ENCODE measurements around the gene MYL6B. TPM values are rescaled to one million over a fixed set of nuclear protein-coding genes. Genes with fewer than 3 reads are reported as not detected.

MYL6B gene
- total and polyA plus RNA-seq, 12 donors, result 31.9 to 64.0 (median 49.9) TPM

- Histone ChIP-seq H3K36me3 (peaks cover 0 to 53% (median 26%) of the 10 kb centered on the region in 9 donors), H3K27me3 (no peaks in the 10 kb centered on the region), H3K9me3 (no peaks in the 10 kb centered on the region), H3K4me1 (peaks cover 0 to 22% (median 3%) of the 10 kb centered on the region in 9 donors), H3K4me3 (no peak overlapping the region), H3K27ac (peak overlapping the region in 2 of 10 donors; percentile 33 to 42)
- no peak for TF ChIP-seq CTCF (IDR thresholded peaks at IDR 0.05)
- intact Hi-C loops (cut with DNase I), result loop anchor here in 2 of 10 donors (10.0 kb wide), 1 partner anchor 261 kb away; the partner anchor contains the start of gene SPRYD4 (in 2 of the 2)
- ATAC-seq (peak in 3 of 8 donors; percentile 12 to 29 (median 24)), DNase-seq (no peak)
These were observed 51.9 kb downstream of the MYL6B start for GRCh38 chr12:56204275-56204674.

GRCh38 chr12:56205445-56205844 lies 53.1 kb downstream of the MYL6B start:
- peak in 1 of 9 donors; percentile 15 for TF ChIP-seq CTCF (IDR thresholded peaks at IDR 0.05)
- H3K4me1 ChIP-seq, result peaks cover 0 to 22% (median 3%) of the 10 kb centered on the region in 9 donors
- ATAC-seq, result peak in 2 of 8 donors; percentile 11 to 42
- H3K9me3 ChIP-seq, result no peaks in the 10 kb centered on the region
- H3K4me3 ChIP-seq, result no peak overlapping the region
- peak overlapping the region in 6 of 10 donors; percentile 5 to 42 (median 20) for H3K27ac ChIP-seq
- no peak for DNase-seq
- peaks cover 0 to 65% (median 37%) of the 10 kb centered on the region in 9 donors for H3K36me3 ChIP-seq
- intact Hi-C loops (cut with DNase I), result loop anchor here in 3 of 10 donors (5.0 to 10.0 kb wide), 2 partner anchors 52 to 259 kb away; partner anchors contain the start of genes SPRYD4 (in 2 of the 3) and ANKRD52 (in 1 of the 3)
- H3K27me3 ChIP-seq, result no peaks in the 10 kb centered on the region

GRCh38 chr12:56206452-56207166 lies 54.2 kb downstream of the MYL6B start:
- peak; percentile 24 to 55 for DNase-seq
- peak in 8 of 9 donors; percentile 24 to 65 (median 57) for TF ChIP-seq CTCF (IDR thresholded peaks at IDR 0.05)
- Histone ChIP-seq H3K27me3 (no peaks in the 10 kb centered on the region), H3K4me1 (peaks cover 0 to 22% (median 3%) of the 10 kb centered on the region in 9 donors), H3K27ac (peak overlapping the region in 2 of 10 donors; percentile 16 to 42), H3K9me3 (no peaks in the 10 kb centered on the region), H3K36me3 (peaks cover 0 to 77% (median 49%) of the 10 kb centered on the region in 9 donors), H3K4me3 (no peak overlapping the region)
- intact Hi-C loops (cut with DNase I), result loop anchor here in 3 of 10 donors (5.0 to 10.0 kb wide), 2 partner anchors 51 to 258 kb away; partner anchors contain the start of genes SPRYD4 (in 2 of the 3) and ANKRD52 (in 1 of the 3)
- ATAC-seq, result peak; percentile 36 to 75 (median 64)
- 54 to 58% methylated on average over 14 of the region's 14 CpGs for WGBS, 2 donors

Other genes starting within 250 kb of the MYL6B start
- 10 to 100 TPM; 10.9 to 19.6 (median 16.7) TPM for gene PYM1, start 224.7 kb upstream of the MYL6B start, total RNA-seq
- 10 to 100 TPM; 20.4 to 48.6 TPM for gene PYM1, start 224.7 kb upstream of the MYL6B start, polyA plus RNA-seq
- 10 to 100 TPM in 3 of 10 donors, 1 to 10 TPM in 7; 4.6 to 15.5 (median 7.0) TPM for gene DGKA, start 221.4 kb upstream of the MYL6B start, total RNA-seq
- 10 to 100 TPM in 1 of 2 donors, 1 to 10 TPM in 1; 6.4 to 17.3 TPM for gene DGKA, start 221.4 kb upstream of the MYL6B start, polyA plus RNA-seq
- gene PMEL, start 186.5 kb upstream of the MYL6B start, total RNA-seq, result 1 to 10 TPM in 2 of 10 donors, under 1 TPM in 8; 0.26 to 1.3 (median 0.58) TPM
- under 1 TPM; 0.49 to 0.66 TPM for gene PMEL, start 186.5 kb upstream of the MYL6B start, polyA plus RNA-seq
- 10 to 100 TPM in 4 of 10 donors, 1 to 10 TPM in 6; 5.1 to 15.2 (median 8.4) TPM for gene CDK2, start 185.8 kb upstream of the MYL6B start, total RNA-seq
- gene CDK2, start 185.8 kb upstream of the MYL6B start, polyA plus RNA-seq, result 10 to 100 TPM in 1 of 2 donors, 1 to 10 TPM in 1; 6.9 to 18.4 TPM
- 100 to 1,000 TPM; 107 to 137 (median 122) TPM for gene RAB5B, start 178.5 kb upstream of the MYL6B start, total RNA-seq
- gene RAB5B, start 178.5 kb upstream of the MYL6B start, polyA plus RNA-seq, result 10 to 100 TPM; 35.3 to 62.4 TPM
- 10 to 100 TPM; 28.2 to 44.8 (median 31.4) TPM for gene SUOX, start 155.3 kb upstream of the MYL6B start, total RNA-seq
- 10 to 100 TPM; 23.2 to 23.9 TPM for gene SUOX, start 155.3 kb upstream of the MYL6B start, polyA plus RNA-seq
- 10 to 100 TPM in 1 of 10 donors, 1 to 10 TPM in 9; 5.2 to 10.1 (median 7.3) TPM for gene IKZF4, start 131.5 kb upstream of the MYL6B start, total RNA-seq
- 1 to 10 TPM; 1.6 to 3.7 TPM for gene IKZF4, start 131.5 kb upstream of the MYL6B start, polyA plus RNA-seq
- 10 to 100 TPM in 9 of 10 donors, 1 to 10 TPM in 1; 6.9 to 39.6 (median 19.3) TPM for gene RPS26, start 110.7 kb upstream of the MYL6B start, total RNA-seq
- 1,000 to 10,000 TPM; 1,156 to 1,370 TPM for gene RPS26, start 110.7 kb upstream of the MYL6B start, polyA plus RNA-seq
- 1 to 10 TPM in 9 of 10 donors, under 1 TPM in 1; 0.80 to 6.1 (median 2.9) TPM for gene ERBB3, start 72.4 kb upstream of the MYL6B start, total RNA-seq
- gene ERBB3, start 72.4 kb upstream of the MYL6B start, polyA plus RNA-seq, result 1 to 10 TPM; 2.1 to 7.8 TPM
- 10 to 100 TPM; 64.3 to 91.9 (median 71.5) TPM for gene PA2G4, start 48.0 kb upstream of the MYL6B start, total RNA-seq
- gene PA2G4, start 48.0 kb upstream of the MYL6B start, polyA plus RNA-seq, result 100 to 1,000 TPM in 1 of 2 donors, 10 to 100 TPM in 1; 79.4 to 148 TPM
- gene RPL41, start 36.0 kb upstream of the MYL6B start, total RNA-seq, result 1,000 to 10,000 TPM; 1,835 to 2,619 (median 2,004) TPM
- gene RPL41, start 36.0 kb upstream of the MYL6B start, polyA plus RNA-seq, result 1,000 to 10,000 TPM in 1 of 2 donors, 100 to 1,000 TPM in 1; 475 to 5,263 TPM
- gene ZC3H10, start 34.3 kb upstream of the MYL6B start, total RNA-seq, result 1 to 10 TPM; 3.6 to 5.8 (median 4.9) TPM
- gene ZC3H10, start 34.3 kb upstream of the MYL6B start, polyA plus RNA-seq, result 1 to 10 TPM; 2.1 to 3.4 TPM
- gene ESYT1, start 24.3 kb upstream of the MYL6B start, total RNA-seq, result 10 to 100 TPM; 28.8 to 47.5 (median 31.9) TPM
- 10 to 100 TPM; 20.9 to 57.3 TPM for gene ESYT1, start 24.3 kb upstream of the MYL6B start, polyA plus RNA-seq
- gene MYL6, start 5.8 kb downstream of the MYL6B start, total RNA-seq, result 1,000 to 10,000 TPM in 1 of 10 donors, 100 to 1,000 TPM in 9; 355 to 1,188 (median 413) TPM
- gene MYL6, start 5.8 kb downstream of the MYL6B start, polyA plus RNA-seq, result 1,000 to 10,000 TPM in 1 of 2 donors, 100 to 1,000 TPM in 1; 670 to 2,127 TPM
- gene SMARCC2, start 36.9 kb downstream of the MYL6B start, total RNA-seq, result 10 to 100 TPM; 56.2 to 81.9 (median 62.8) TPM
- 10 to 100 TPM; 16.2 to 28.8 TPM for gene SMARCC2, start 36.9 kb downstream of the MYL6B start, polyA plus RNA-seq
- gene RNF41, start 69.3 kb downstream of the MYL6B start, total RNA-seq, result 10 to 100 TPM; 43.6 to 66.3 (median 47.0) TPM
- 10 to 100 TPM in 1 of 2 donors, 1 to 10 TPM in 1; 7.0 to 27.0 TPM for gene RNF41, start 69.3 kb downstream of the MYL6B start, polyA plus RNA-seq
- gene NABP2, start 71.8 kb downstream of the MYL6B start, total RNA-seq, result 10 to 100 TPM; 16.2 to 25.3 (median 20.4) TPM
- gene NABP2, start 71.8 kb downstream of the MYL6B start, polyA plus RNA-seq, result 10 to 100 TPM; 13.5 to 27.7 TPM
- gene SLC39A5, start 77.5 kb downstream of the MYL6B start, total RNA-seq, result not detected
- gene SLC39A5, start 77.5 kb downstream of the MYL6B start, polyA plus RNA-seq, result under 1 TPM; 0.20 to 0.59 TPM
- 10 to 100 TPM; 22.2 to 30.9 (median 26.5) TPM for gene ANKRD52, start 105.8 kb downstream of the MYL6B start, total RNA-seq
- 10 to 100 TPM; 10.2 to 10.8 TPM for gene ANKRD52, start 105.8 kb downstream of the MYL6B start, polyA plus RNA-seq
- gene COQ10A, start 114.4 kb downstream of the MYL6B start, total RNA-seq, result 100 to 1,000 TPM in 9 of 10 donors, 10 to 100 TPM in 1; 55.5 to 258 (median 147) TPM
- gene COQ10A, start 114.4 kb downstream of the MYL6B start, polyA plus RNA-seq, result 100 to 1,000 TPM; 101 to 245 TPM
- gene CS, start 147.7 kb downstream of the MYL6B start, total RNA-seq, result 100 to 1,000 TPM; 601 to 991 (median 877) TPM
- gene CS, start 147.7 kb downstream of the MYL6B start, polyA plus RNA-seq, result 100 to 1,000 TPM; 154 to 192 TPM
- 10 to 100 TPM; 22.3 to 51.0 (median 38.7) TPM for gene CNPY2, start 163.4 kb downstream of the MYL6B start, total RNA-seq
- 10 to 100 TPM; 76.2 to 88.2 TPM for gene CNPY2, start 163.4 kb downstream of the MYL6B start, polyA plus RNA-seq
- 10 to 100 TPM; 23.6 to 64.4 (median 38.1) TPM for gene PAN2, start 181.4 kb downstream of the MYL6B start, total RNA-seq
- 10 to 100 TPM; 20.6 to 85.3 TPM for gene PAN2, start 181.4 kb downstream of the MYL6B start, polyA plus RNA-seq
- under 1 TPM in 5 of 10 donors, not detected in 5; 0.23 to 0.57 (median 0.44) TPM for gene IL23A, start 186.3 kb downstream of the MYL6B start, total RNA-seq
- gene IL23A, start 186.3 kb downstream of the MYL6B start, polyA plus RNA-seq, result under 1 TPM in 1 of 2 donors, not detected in 1; 0.20 TPM
- gene STAT2, start 207.5 kb downstream of the MYL6B start, total RNA-seq, result 100 to 1,000 TPM in 1 of 10 donors, 10 to 100 TPM in 9; 30.8 to 107 (median 38.7) TPM
- 10 to 100 TPM; 16.9 to 52.6 TPM for gene STAT2, start 207.5 kb downstream of the MYL6B start, polyA plus RNA-seq
- not detected for gene APOF, start 210.3 kb downstream of the MYL6B start, total RNA-seq
- gene APOF, start 210.3 kb downstream of the MYL6B start, polyA plus RNA-seq, result not detected

Measured in heart right ventricle (tissue), 16 donors.